Endodermal cell (in vitro differentiated cells): ENCODE data around the gene EIF4E. TPM values are rescaled to one million over a fixed set of nuclear protein-coding genes. Genes with fewer than 3 reads are reported as not detected.
"Not testable (repeated sequence)": the region's sequence is repeated elsewhere in the genome, so short reads cannot be mapped to it uniquely, and the experiment has no call there.

Source experiments
- DNase-seq: peaks from one replicate; pipeline ENCODE4 v3.0.0-alpha.2; 2017
- H3K27ac ChIP-seq: 2 replicates; pipeline ENCODE4 v1.5.1; 2013; ENCODE audit warnings: mild to moderate bottlenecking, low read depth, low read length, moderate library complexity
- H3K27me3 ChIP-seq: 2 replicates; pipeline ENCODE4 v1.6.1; 2013; ENCODE audit warnings: mild to moderate bottlenecking, low read length, moderate library complexity; ENCODE audit not compliant: insufficient read depth, control insufficient read depth, poor library complexity, severe bottlenecking
- H3K36me3 ChIP-seq: 2 replicates; pipeline ENCODE4 v1.7.0; 2013; ENCODE audit warnings: mild to moderate bottlenecking, low read length, moderate library complexity; ENCODE audit not compliant: control insufficient read depth, insufficient read depth
- H3K4me1 ChIP-seq: one replicate; pipeline ENCODE4 v1.7.0; 2013; ENCODE audit warnings: low read length; ENCODE audit not compliant: control insufficient read depth, insufficient read depth
- H3K4me3 ChIP-seq: 2 replicates; pipeline ENCODE4 v1.5.1; 2013; ENCODE audit warnings: mild to moderate bottlenecking, low read length, moderate library complexity
- H3K9ac ChIP-seq: 2 replicates; pipeline ENCODE4 v1.6.1; 2013; ENCODE audit warnings: mild to moderate bottlenecking, low read length, moderate library complexity; ENCODE audit not compliant: poor library complexity, severe bottlenecking; ENCODE audit errors: extremely low read depth
- H3K9me3 ChIP-seq: 2 replicates; pipeline ENCODE4 v1.6.1; 2013; ENCODE audit warnings: mild to moderate bottlenecking, low read length, moderate library complexity; ENCODE audit not compliant: control insufficient read depth
- H3K27ac Mint-ChIP-seq: 2 replicates; pipeline ENCODE4 v1.8.0; 2020; ENCODE audit warnings: mixed read lengths
- H3K27me3 Mint-ChIP-seq: 2 replicates; pipeline ENCODE4 v1.8.0; 2021; ENCODE audit warnings: mild to moderate bottlenecking, mixed read lengths; ENCODE audit not compliant: insufficient read depth
- H3K36me3 Mint-ChIP-seq: 2 replicates; pipeline ENCODE4 v1.8.0; 2020; ENCODE audit warnings: low read depth, mixed read lengths
- H3K4me1 Mint-ChIP-seq: 2 replicates; pipeline ENCODE4 v1.8.0; 2020; ENCODE audit warnings: mixed read lengths
- H3K4me3 Mint-ChIP-seq: 2 replicates; pipeline ENCODE4 v1.8.0; 2020; ENCODE audit warnings: mild to moderate bottlenecking, moderate library complexity, mixed read lengths
- H3K9me3 Mint-ChIP-seq: 2 replicates; pipeline ENCODE4 v1.8.0; 2020; ENCODE audit warnings: mild to moderate bottlenecking, mixed read lengths
- CTCF ChIP-seq: fragments of 200-600 bp; sonication (generic); conservative IDR thresholded peaks from 2 replicates; pipeline ENCODE4 v1.5.0; 2021; ENCODE audit warnings: antibody characterized with exemption, mild to moderate bottlenecking
- WGBS, 2 experiments: methylation state at CpG; one replicate each; pipeline versions ENCODE4 v1.1.5 to v1.1.7; 2013; ENCODE audit warnings: missing lambda C conversion rate in 2 of 2, mixed read lengths in 1 of 2; ENCODE audit not compliant: insufficient coverage in 1 of 2, insufficient read length in 1 of 2; 5-methylcytosine and 5-hydroxymethylcytosine counted together
- total RNA-seq, 2 donors: library from RNA; stranded (reverse); fragmentation: NEBNext Ultra II Directional in 1 of 2; extraction: Animal tissue kit (Norgen Biotek cat#: 25700) in 1 of 2; gene quantifications; 2 replicates in 1 of 2; 3 replicates in 1 of 2; pipeline ENCODE4 v1.2.1, GENCODE V29; 2021

Gene EIF4E
- total RNA-seq, 2 donors from 2014 or later = 134 to 138 TPM

- peaks cover 9% of the 10 kb centered on the region for H3K9me3 ChIP-seq
- H3K4me1 ChIP-seq = no peaks in the 10 kb centered on the region
- Mint-ChIP-seq H3K27me3 (no peaks in the 10 kb centered on the region), H3K4me3 (no peak overlapping the region), H3K9me3 (no peaks in the 10 kb centered on the region), H3K36me3 (peaks cover 55% of the 10 kb centered on the region), H3K27ac (no peak overlapping the region), H3K4me1 (peaks cover 5% of the 10 kb centered on the region)
- H3K27ac ChIP-seq = no peak overlapping the region
- 60 to 90% methylated on average over 1 to 4 of the region's 5 CpGs for WGBS, 2 experiments
- no peaks in the 10 kb centered on the region for H3K27me3 ChIP-seq
- H3K9ac ChIP-seq = no peak overlapping the region
- no peak for TF ChIP-seq CTCF
- no peak for DNase-seq
- no peak overlapping the region for H3K4me3 ChIP-seq
- peaks cover 71% of the 10 kb centered on the region for H3K36me3 ChIP-seq
Observed at GRCh38 chr4:98921292-98921691, 7.6 kb downstream of the EIF4E start.

- Histone ChIP-seq H3K27ac (no peak overlapping the region), H3K9ac (no peak overlapping the region), H3K9me3 (peaks cover 5% of the 10 kb centered on the region), H3K27me3 (no peaks in the 10 kb centered on the region), H3K4me3 (no peak overlapping the region), H3K36me3 (peaks cover 62% of the 10 kb centered on the region), H3K4me1 (no peaks in the 10 kb centered on the region)
- Mint-ChIP-seq H3K4me1 (peaks cover 5% of the 10 kb centered on the region), H3K27ac (no peak overlapping the region), H3K4me3 (no peak overlapping the region), H3K36me3 (peaks cover 47% of the 10 kb centered on the region), H3K27me3 (no peaks in the 10 kb centered on the region), H3K9me3 (no peaks in the 10 kb centered on the region)
- WGBS, 2 experiments = 98 to 100% methylated on average over 1 to 2 of the region's 2 CpGs
- no peak for TF ChIP-seq CTCF
- no peak for DNase-seq
Observed at GRCh38 chr4:98919996-98920395, 8.9 kb downstream of the EIF4E start.

- not testable (repeated sequence) for H3K4me3 ChIP-seq, H3K36me3 ChIP-seq, H3K4me1 ChIP-seq, H3K27ac ChIP-seq, H3K27me3 Mint-ChIP-seq, H3K27ac Mint-ChIP-seq, H3K9ac ChIP-seq, H3K9me3 Mint-ChIP-seq, H3K27me3 ChIP-seq, H3K4me3 Mint-ChIP-seq, H3K9me3 ChIP-seq, H3K36me3 Mint-ChIP-seq
- 91 to 97% methylated on average over 6 to 8 of the region's 8 CpGs for WGBS, 2 experiments
- H3K4me1 Mint-ChIP-seq = peaks cover 21% of the 10 kb centered on the region
- peak; percentile 63 for DNase-seq
Observed at GRCh38 chr4:98910728-98911127, 18.2 kb downstream of the EIF4E start.
